GM06990 (cell line): Measurements from ENCODE around the gene ATP11A.

Experiments used
- DNase-seq: peaks from one replicate; pipeline ENCODE4 v3.0.0-alpha.2; 2011; ENCODE audit not compliant: insufficient read length; ENCODE audit errors: extremely low read depth
- H3K27me3 ChIP-seq: replicated peaks from 2 replicates; pipeline ENCODE4 v1.6.0; 2011; ENCODE audit warnings: low read length; ENCODE audit not compliant: control insufficient read depth, insufficient read depth
- H3K36me3 ChIP-seq: 2 replicates; pipeline ENCODE4 v1.5.1; 2011; ENCODE audit warnings: low read length; ENCODE audit not compliant: control insufficient read depth, insufficient read depth
- H3K4me3 ChIP-seq: replicated peaks from 2 replicates; pipeline ENCODE4 v1.5.1; 2011; ENCODE audit warnings: low read depth, mild to moderate bottlenecking, control low read depth, low read length
- CTCF ChIP-seq: IDR thresholded peaks from 2 replicates; pipeline ENCODE4 v1.5.1; 2011; ENCODE audit warnings: low read length, control low read depth, mild to moderate bottlenecking, inconsistent platforms; ENCODE audit not compliant: insufficient read depth, poor library complexity, severe bottlenecking

ATP11A gene

GRCh38 chr13:112851107-112852038 is 161.5 kb downstream of the ATP11A start:
- Histone ChIP-seq H3K4me3 (no peak overlapping the region), H3K27me3 (no peaks in the 10 kb centered on the region), H3K36me3 (peaks cover 19% of the 10 kb centered on the region)
- TF ChIP-seq CTCF: no peak
- DNase-seq: no peak

GRCh38 chr13:112852392-112852791 is 162.6 kb downstream of the ATP11A start:
- TF ChIP-seq CTCF: no peak
- no peak overlapping the region for H3K4me3 ChIP-seq
- H3K36me3 ChIP-seq: peaks cover 18% of the 10 kb centered on the region
- no peak for DNase-seq
- H3K27me3 ChIP-seq: no peaks in the 10 kb centered on the region

GRCh38 chr13:112852808-112853207 is 163.0 kb downstream of the ATP11A start:
- no peak for DNase-seq
- no peak for TF ChIP-seq CTCF

GRCh38 chr13:112854321-112854720 is 164.5 kb downstream of the ATP11A start:
- TF ChIP-seq CTCF: no peak
- Histone ChIP-seq H3K4me3 (no peak overlapping the region), H3K27me3 (no peaks in the 10 kb centered on the region), H3K36me3 (peaks cover 27% of the 10 kb centered on the region)
- no peak for DNase-seq

More at GRCh38 chr13:112852808-112853207, 163.0 kb downstream of the ATP11A start:
- H3K4me3 ChIP-seq: no peak overlapping the region
- no peaks in the 10 kb centered on the region for H3K27me3 ChIP-seq
- H3K36me3 ChIP-seq: peaks cover 19% of the 10 kb centered on the region

- no peak for DNase-seq
- no peak for TF ChIP-seq CTCF
- H3K4me3 ChIP-seq: no peak overlapping the region
- no peaks in the 10 kb centered on the region for H3K27me3 ChIP-seq
- H3K36me3 ChIP-seq: peaks cover 31% of the 10 kb centered on the region
These were observed 166.0 kb downstream of the ATP11A start for GRCh38 chr13:112855859-112856258.
